ENCODE results near the gene HSFX4. TPM values are rescaled to one million over a fixed set of nuclear protein-coding genes. Genes with fewer than 3 reads are reported as not detected.
"Not testable (repeated sequence)": the region's sequence is repeated elsewhere in the genome, so short reads cannot be mapped to it uniquely, and the experiment has no call there.

The HSFX4 gene
- total RNA-seq, 1 donor from 2014 or later = not detected

DNA sequence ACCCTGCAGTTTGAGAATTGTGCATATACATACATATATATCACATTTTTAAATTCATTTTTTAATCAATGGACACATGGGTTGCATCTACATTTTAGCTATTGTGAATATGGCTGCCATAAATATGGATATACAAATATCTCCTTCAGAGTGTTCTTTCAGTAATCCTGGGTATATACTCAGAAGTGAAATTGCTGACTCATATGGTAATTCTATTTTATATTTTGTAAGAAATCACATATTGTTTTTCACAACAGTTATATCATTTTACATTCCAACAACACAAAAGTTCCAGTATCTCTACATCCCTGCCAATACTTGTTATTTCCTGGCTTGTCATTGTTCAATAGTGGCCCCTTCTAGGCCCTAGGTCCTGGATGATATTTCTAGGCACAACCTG lies 20.6 kb upstream of the HSFX4 start:
- TF ChIP-seq, protein P1, sequence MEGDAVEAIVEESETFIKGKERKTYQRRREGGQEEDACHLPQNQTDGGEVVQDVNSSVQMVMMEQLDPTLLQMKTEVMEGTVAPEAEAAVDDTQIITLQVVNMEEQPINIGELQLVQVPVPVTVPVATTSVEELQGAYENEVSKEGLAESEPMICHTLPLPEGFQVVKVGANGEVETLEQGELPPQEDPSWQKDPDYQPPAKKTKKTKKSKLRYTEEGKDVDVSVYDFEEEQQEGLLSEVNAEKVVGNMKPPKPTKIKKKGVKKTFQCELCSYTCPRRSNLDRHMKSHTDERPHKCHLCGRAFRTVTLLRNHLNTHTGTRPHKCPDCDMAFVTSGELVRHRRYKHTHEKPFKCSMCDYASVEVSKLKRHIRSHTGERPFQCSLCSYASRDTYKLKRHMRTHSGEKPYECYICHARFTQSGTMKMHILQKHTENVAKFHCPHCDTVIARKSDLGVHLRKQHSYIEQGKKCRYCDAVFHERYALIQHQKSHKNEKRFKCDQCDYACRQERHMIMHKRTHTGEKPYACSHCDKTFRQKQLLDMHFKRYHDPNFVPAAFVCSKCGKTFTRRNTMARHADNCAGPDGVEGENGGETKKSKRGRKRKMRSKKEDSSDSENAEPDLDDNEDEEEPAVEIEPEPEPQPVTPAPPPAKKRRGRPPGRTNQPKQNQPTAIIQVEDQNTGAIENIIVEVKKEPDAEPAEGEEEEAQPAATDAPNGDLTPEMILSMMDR (IDR thresholded peaks at IDR 0.05; ENCODE audit: unreplicated experiment) = no peak
- Mint-ChIP-seq H3K27me3 (ENCODE audit: low read depth) (no peaks in the 10 kb centered on the region), H3K4me3 (no peak overlapping the region), H3K27ac (no peak overlapping the region), H3K4me1 (peaks cover 4% of the 10 kb centered on the region), H3K9me3 (peaks cover 32% of the 10 kb centered on the region), H3K36me3 (no peaks in the 10 kb centered on the region)
- no peak for DNase-seq (ENCODE audit: low spot score in 2 of 2, unreplicated experiment in 2 of 2)

DNA sequence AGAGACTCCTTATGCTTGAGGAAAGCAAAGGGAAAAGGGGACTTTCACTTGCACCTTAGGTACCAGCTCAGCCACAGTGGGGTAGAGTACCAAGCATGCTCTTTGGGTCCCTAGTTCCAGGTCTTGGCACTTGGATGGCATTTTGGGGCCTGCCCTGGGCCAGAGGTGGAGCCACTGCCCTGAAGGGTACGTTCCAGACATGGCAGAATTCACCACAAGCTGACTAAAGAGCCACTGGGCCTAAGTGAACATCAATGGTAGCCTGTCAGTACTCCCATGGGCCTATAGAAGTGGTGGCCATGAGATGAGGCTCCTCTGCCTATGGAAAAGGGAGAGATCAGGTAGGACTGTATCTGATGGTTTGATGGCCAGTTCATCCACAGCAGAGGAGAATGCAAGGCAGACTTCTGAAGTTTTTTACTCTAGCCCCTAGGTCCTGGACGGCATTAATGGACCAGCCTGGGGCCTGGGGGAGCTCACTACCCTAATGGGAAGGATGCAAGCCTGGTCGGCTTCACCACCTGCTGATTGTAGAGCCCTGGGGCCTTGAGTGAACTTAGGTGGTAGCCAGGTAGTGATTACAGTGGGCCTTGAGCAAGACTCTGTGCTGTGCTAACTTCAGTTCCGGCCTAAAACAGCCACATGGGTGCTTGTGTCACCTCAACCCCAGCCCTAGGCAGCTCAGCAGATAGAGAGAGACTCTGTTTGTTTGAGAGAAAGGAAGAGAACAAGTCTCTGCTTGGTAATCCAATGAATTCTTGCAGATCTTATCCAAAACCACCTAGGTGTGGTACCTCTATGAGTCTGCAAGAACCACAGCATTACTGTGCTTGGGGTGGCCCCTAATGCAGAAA lies 19.8 kb upstream of the HSFX4 start:
- Mint-ChIP-seq H3K4me1 (no peaks in the 10 kb centered on the region), H3K27me3 (ENCODE audit: low read depth) (no peaks in the 10 kb centered on the region), H3K9me3 (peaks cover 38% of the 10 kb centered on the region)

DNA sequence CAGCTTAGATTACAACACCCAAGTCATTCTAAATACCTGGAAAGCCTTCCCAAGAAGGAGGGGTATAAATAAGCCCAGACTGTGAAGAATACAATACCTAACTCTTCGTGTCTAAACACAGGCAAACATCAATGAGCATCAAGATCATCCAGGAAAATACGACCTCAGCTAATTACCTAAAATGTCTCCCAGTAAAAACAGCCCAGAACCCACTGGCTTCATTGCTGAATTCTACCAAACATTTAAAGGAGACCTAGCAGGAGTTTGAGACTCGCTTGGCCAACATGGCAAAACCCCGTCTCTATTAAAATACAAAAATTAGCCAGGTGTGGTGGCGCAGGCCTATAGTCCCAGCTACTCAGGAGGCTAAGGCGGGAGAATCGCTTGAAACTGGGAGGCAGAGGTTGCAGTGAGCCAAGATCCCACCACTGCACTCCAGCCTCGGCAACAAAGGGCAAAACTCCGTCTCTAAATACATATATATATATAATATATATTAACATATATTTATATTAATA lies 19.1 kb upstream of the HSFX4 start:
- DNase-seq (ENCODE audit: low spot score in 2 of 2, unreplicated experiment in 2 of 2) = no peak
- no peak overlapping the region for H3K27ac Mint-ChIP-seq
- TF ChIP-seq, protein P1 (IDR thresholded peaks at IDR 0.05; ENCODE audit: unreplicated experiment) = no peak
- H3K4me3 Mint-ChIP-seq = no peak overlapping the region
- H3K4me1 Mint-ChIP-seq = no peaks in the 10 kb centered on the region
- H3K36me3 Mint-ChIP-seq = no peaks in the 10 kb centered on the region
- no peaks in the 10 kb centered on the region for H3K27me3 Mint-ChIP-seq (ENCODE audit: low read depth)
- H3K9me3 Mint-ChIP-seq = peaks cover 38% of the 10 kb centered on the region

More for the DNA sequence above, 19.8 kb upstream of the HSFX4 start:
- Mint-ChIP-seq H3K4me3 (no peak overlapping the region), H3K36me3 (no peaks in the 10 kb centered on the region), H3K27ac (no peak overlapping the region)
- DNase-seq (ENCODE audit: low spot score in 2 of 2, unreplicated experiment in 2 of 2) = no peak
- TF ChIP-seq, protein P1 (IDR thresholded peaks at IDR 0.05; ENCODE audit: unreplicated experiment) = no peak

DNA sequence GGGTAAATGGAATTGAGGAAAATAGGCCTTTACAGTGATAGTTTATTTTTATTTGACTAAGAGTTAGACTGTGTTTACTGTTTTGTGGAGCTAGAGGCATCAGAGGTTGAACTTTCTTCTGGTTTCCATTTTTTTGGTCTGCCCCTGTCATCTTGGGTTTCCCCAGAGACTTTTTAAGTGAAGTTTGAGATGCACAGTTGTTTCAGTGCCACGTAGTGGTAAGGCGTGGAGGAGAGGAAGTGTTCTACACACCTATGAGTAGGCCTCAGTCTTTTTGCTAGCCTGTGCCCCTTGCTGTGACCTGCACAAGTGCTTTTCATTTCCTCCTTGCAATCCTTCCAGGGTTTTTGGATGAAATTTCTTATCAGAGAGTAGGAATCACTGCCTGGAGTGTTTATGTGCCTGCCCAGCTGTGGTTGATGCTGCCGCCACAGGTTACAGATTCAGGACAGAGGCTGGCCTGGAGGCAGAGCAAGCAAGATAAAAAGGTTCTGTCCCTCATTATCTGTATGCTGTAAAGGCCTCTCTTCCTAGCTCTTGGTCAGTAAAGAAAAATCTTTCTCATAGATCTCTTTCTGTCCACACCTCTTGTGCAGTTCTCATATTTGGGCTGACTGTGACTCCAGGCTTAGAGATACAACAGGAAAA lies 12.5 kb upstream of the HSFX4 start:
- Mint-ChIP-seq H3K36me3 (no peaks in the 10 kb centered on the region), H3K4me1 (no peaks in the 10 kb centered on the region), H3K9me3 (peaks cover 20% of the 10 kb centered on the region), H3K27me3 (ENCODE audit: low read depth) (no peaks in the 10 kb centered on the region), H3K27ac (no peak overlapping the region), H3K4me3 (no peak overlapping the region)
- no peak for DNase-seq (ENCODE audit: low spot score in 2 of 2, unreplicated experiment in 2 of 2)
- TF ChIP-seq, protein P1 (IDR thresholded peaks at IDR 0.05; ENCODE audit: unreplicated experiment) = no peak

- not testable (repeated sequence) for H3K27ac Mint-ChIP-seq; H3K27me3 Mint-ChIP-seq (ENCODE audit: low read depth); H3K36me3 Mint-ChIP-seq; H3K4me3 Mint-ChIP-seq; H3K4me1 Mint-ChIP-seq; DNase-seq (ENCODE audit: low spot score in 2 of 2, unreplicated experiment in 2 of 2); H3K9me3 Mint-ChIP-seq
Measured at GRCh38 chrX:149923836-149924235, 5.5 kb upstream of the HSFX4 start.

- not testable (repeated sequence) for H3K4me1 Mint-ChIP-seq; H3K9me3 Mint-ChIP-seq; H3K27me3 Mint-ChIP-seq (ENCODE audit: low read depth); H3K27ac Mint-ChIP-seq; H3K4me3 Mint-ChIP-seq; H3K36me3 Mint-ChIP-seq; DNase-seq (ENCODE audit: low spot score in 2 of 2, unreplicated experiment in 2 of 2)
Measured at GRCh38 chrX:149924434-149924833, 4.9 kb upstream of the HSFX4 start.

- not testable (repeated sequence) for H3K4me1 Mint-ChIP-seq; H3K27ac Mint-ChIP-seq; DNase-seq (ENCODE audit: low spot score in 2 of 2, unreplicated experiment in 2 of 2); H3K27me3 Mint-ChIP-seq (ENCODE audit: low read depth); H3K9me3 Mint-ChIP-seq; H3K36me3 Mint-ChIP-seq; H3K4me3 Mint-ChIP-seq
Measured at GRCh38 chrX:149927245-149927963, 2.0 kb upstream of the HSFX4 start.

DNA sequence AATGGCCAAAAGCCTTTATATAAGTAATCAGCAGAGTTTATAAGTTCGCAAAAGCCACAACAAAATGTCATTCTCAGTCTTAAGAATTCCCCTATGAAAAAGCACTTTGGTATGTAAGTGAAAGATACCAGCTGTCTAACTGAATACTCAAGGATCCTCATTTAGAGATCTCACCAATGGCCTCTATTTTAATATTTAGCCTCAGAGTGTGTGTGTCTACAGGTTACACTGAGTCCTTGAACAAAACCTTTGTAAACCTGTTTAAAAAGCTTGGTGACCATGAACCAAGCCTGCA lies 1.5 kb upstream of the HSFX4 start:
- not testable (repeated sequence) for DNase-seq (ENCODE audit: low spot score in 2 of 2, unreplicated experiment in 2 of 2); H3K4me3 Mint-ChIP-seq; H3K36me3 Mint-ChIP-seq; H3K27ac Mint-ChIP-seq; H3K4me1 Mint-ChIP-seq; H3K9me3 Mint-ChIP-seq; H3K27me3 Mint-ChIP-seq (ENCODE audit: low read depth)

GRCh38 chrX:149928635-149929034 lies 738 bp upstream of the HSFX4 start:
- not testable (repeated sequence) for H3K27ac Mint-ChIP-seq; H3K4me3 Mint-ChIP-seq; H3K9me3 Mint-ChIP-seq; H3K36me3 Mint-ChIP-seq; DNase-seq (ENCODE audit: low spot score in 2 of 2, unreplicated experiment in 2 of 2); H3K27me3 Mint-ChIP-seq (ENCODE audit: low read depth); H3K4me1 Mint-ChIP-seq
